Karpas-422 (cell line): ENCODE data around the gene ERN1. TPM values are rescaled to one million over a fixed set of nuclear protein-coding genes. Genes with fewer than 3 reads are reported as not detected.
A peak's percentile ranks its signal among the peaks of the same experiment; 100 is the strongest.

Source experiments
- DNase-seq: peaks from one replicate; pipeline ENCODE4 v3.0.0-alpha.2; 2015
- H2AFZ ChIP-seq: fragments of 200-600 bp; sonication (generic); 2 replicates; pipeline ENCODE4 v1.6.1; 2014; ENCODE audit warnings: antibody characterized with exemption, low read length, mixed read lengths
- H3K27ac ChIP-seq: fragments of 200-600 bp; sonication (generic); 2 replicates; pipeline ENCODE4 v1.5.1; 2014; ENCODE audit warnings: mild to moderate bottlenecking, low read length, moderate library complexity
- H3K27me3 ChIP-seq: fragments of 200-600 bp; sonication (generic); 2 replicates; pipeline ENCODE4 v1.6.1; 2014; ENCODE audit warnings: low read length, mixed read lengths
- H3K36me3 ChIP-seq: fragments of 200-600 bp; sonication (generic); 2 replicates; pipeline ENCODE4 v1.6.1; 2014; ENCODE audit warnings: low read length, mixed read lengths; ENCODE audit not compliant: insufficient read depth
- H3K4me1 ChIP-seq: fragments of 200-600 bp; sonication (generic); 2 replicates; pipeline ENCODE4 v1.6.1; 2014; ENCODE audit warnings: mild to moderate bottlenecking, low read length, mixed read lengths
- H3K4me2 ChIP-seq: fragments of 200-600 bp; sonication (generic); 2 replicates; pipeline ENCODE4 v1.6.1; 2014; ENCODE audit warnings: low read length, low read depth, mild to moderate bottlenecking; ENCODE audit not compliant: poor library complexity, severe bottlenecking
- H3K4me3 ChIP-seq: fragments of 200-600 bp; sonication (generic); 2 replicates; pipeline ENCODE4 v1.5.1; 2014; ENCODE audit warnings: mild to moderate bottlenecking, antibody characterized with exemption, low read length, mixed read lengths
- H3K79me2 ChIP-seq: fragments of 200-600 bp; sonication (generic); 2 replicates; pipeline ENCODE4 v1.6.1; 2014; ENCODE audit warnings: mild to moderate bottlenecking, low read length, mixed read lengths
- H3K9ac ChIP-seq: fragments of 200-600 bp; sonication (generic); 2 replicates; pipeline ENCODE4 v1.6.0; 2014; ENCODE audit warnings: low read length
- H3K9me2 ChIP-seq: fragments of 200-600 bp; sonication (generic), shearing (Covaris generic); replicated peaks from 2 replicates; pipeline ENCODE4 v1.6.0; 2014; ENCODE audit warnings: mild to moderate bottlenecking, low read length, moderate library complexity; ENCODE audit not compliant: insufficient read depth
- H3K9me3 ChIP-seq: fragments of 300-700, 200-600 bp; sonication (generic); 2 replicates; pipeline ENCODE4 v1.6.1; 2014; ENCODE audit warnings: low read length, mixed read lengths
- H4K20me1 ChIP-seq: fragments of 200-600 bp; sonication (generic); 2 replicates; pipeline ENCODE4 v1.6.1; 2014; ENCODE audit warnings: mild to moderate bottlenecking, antibody characterized with exemption, low read length, low read depth; ENCODE audit not compliant: insufficient read depth
- total RNA-seq: library from RNA; depleted of rRNA; stranded (reverse); fragments of >200 nt; shearing (Covaris generic); gene quantifications from 2 replicates; pipeline ENCODE4 v1.2.3, GENCODE V29; 2014; ENCODE audit warnings: low replicate concordance

Gene ERN1
- total RNA-seq, 1 experiment from 2014 or later: 1.9 TPM

- no peak overlapping the region for H3K9ac ChIP-seq
- no peaks in the 10 kb centered on the region for H3K27me3 ChIP-seq
- no peaks in the 10 kb centered on the region for H3K4me1 ChIP-seq
- H3K9me3 ChIP-seq: no peaks in the 10 kb centered on the region
- H3K79me2 ChIP-seq: no peaks in the 10 kb centered on the region
- H3K36me3 ChIP-seq: no peaks in the 10 kb centered on the region
- DNase-seq: no peak
- H4K20me1 ChIP-seq: no peaks in the 10 kb centered on the region
- H3K4me3 ChIP-seq: no peak overlapping the region
- H2AFZ ChIP-seq: no peak overlapping the region
- no peak overlapping the region for H3K4me2 ChIP-seq
- H3K27ac ChIP-seq: no peak overlapping the region
- H3K9me2 ChIP-seq: no peaks in the 10 kb centered on the region
These were observed 97.9 kb downstream of the ERN1 start for GRCh38 chr17:64032081-64032480.

- H2AFZ ChIP-seq: no peak overlapping the region
- peak; percentile 85 for DNase-seq
- H3K36me3 ChIP-seq: no peaks in the 10 kb centered on the region
These were observed 101.0 kb downstream of the ERN1 start for GRCh38 chr17:64028874-64029464.

DNA sequence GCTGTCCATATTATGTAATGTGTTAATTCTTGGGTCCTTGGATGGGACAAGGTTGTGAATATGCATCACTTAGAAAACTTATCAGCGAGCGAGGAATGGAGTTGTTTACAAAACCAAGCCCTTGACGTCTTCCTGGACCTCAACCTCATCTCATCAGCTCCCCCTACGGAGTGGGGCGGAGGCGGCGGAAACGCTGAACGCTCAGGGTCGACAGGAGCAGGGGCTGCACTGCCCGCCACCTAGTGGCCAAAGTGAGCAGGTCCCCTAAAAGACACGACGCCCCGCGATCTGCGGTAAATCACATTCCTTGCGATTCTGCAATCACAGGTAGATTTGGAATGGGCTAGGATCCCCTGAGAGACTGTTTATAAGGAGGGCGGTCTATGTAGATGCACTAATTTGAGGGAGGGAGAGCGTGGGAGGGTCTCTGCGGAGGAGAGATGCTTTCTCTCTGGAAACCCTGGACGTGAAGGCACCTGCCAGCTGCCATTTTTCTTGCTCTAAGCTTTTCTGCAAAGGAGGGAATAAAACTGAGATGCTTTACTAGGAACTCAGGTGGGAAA lies 104.1 kb downstream of the ERN1 start:
- peak; percentile 95 for DNase-seq
- H3K27ac ChIP-seq: no peak overlapping the region
- no peaks in the 10 kb centered on the region for H3K79me2 ChIP-seq
- H3K36me3 ChIP-seq: no peaks in the 10 kb centered on the region
- H3K27me3 ChIP-seq: no peaks in the 10 kb centered on the region
- H3K4me1 ChIP-seq: peaks cover 3% of the 10 kb centered on the region; the same call in 1 of the 2 replicates
- H3K9me2 ChIP-seq: no peaks in the 10 kb centered on the region
- H4K20me1 ChIP-seq: no peaks in the 10 kb centered on the region
- H3K4me3 ChIP-seq: no peak overlapping the region
- H3K4me2 ChIP-seq: no peak overlapping the region
- peak overlapping the region; percentile 17; the same call in 1 of the 2 replicates for H2AFZ ChIP-seq
- no peak overlapping the region for H3K9ac ChIP-seq
- no peaks in the 10 kb centered on the region for H3K9me3 ChIP-seq

More at GRCh38 chr17:64028874-64029464, 101.0 kb downstream of the ERN1 start:
- H3K27me3 ChIP-seq: no peaks in the 10 kb centered on the region
- no peaks in the 10 kb centered on the region for H3K79me2 ChIP-seq
- H3K27ac ChIP-seq: no peak overlapping the region
- H3K4me1 ChIP-seq: no peaks in the 10 kb centered on the region
- no peaks in the 10 kb centered on the region for H3K9me3 ChIP-seq
- no peaks in the 10 kb centered on the region for H4K20me1 ChIP-seq
- no peak overlapping the region for H3K4me2 ChIP-seq
- H3K9ac ChIP-seq: no peak overlapping the region
- H3K4me3 ChIP-seq: no peak overlapping the region
- no peaks in the 10 kb centered on the region for H3K9me2 ChIP-seq

DNA sequence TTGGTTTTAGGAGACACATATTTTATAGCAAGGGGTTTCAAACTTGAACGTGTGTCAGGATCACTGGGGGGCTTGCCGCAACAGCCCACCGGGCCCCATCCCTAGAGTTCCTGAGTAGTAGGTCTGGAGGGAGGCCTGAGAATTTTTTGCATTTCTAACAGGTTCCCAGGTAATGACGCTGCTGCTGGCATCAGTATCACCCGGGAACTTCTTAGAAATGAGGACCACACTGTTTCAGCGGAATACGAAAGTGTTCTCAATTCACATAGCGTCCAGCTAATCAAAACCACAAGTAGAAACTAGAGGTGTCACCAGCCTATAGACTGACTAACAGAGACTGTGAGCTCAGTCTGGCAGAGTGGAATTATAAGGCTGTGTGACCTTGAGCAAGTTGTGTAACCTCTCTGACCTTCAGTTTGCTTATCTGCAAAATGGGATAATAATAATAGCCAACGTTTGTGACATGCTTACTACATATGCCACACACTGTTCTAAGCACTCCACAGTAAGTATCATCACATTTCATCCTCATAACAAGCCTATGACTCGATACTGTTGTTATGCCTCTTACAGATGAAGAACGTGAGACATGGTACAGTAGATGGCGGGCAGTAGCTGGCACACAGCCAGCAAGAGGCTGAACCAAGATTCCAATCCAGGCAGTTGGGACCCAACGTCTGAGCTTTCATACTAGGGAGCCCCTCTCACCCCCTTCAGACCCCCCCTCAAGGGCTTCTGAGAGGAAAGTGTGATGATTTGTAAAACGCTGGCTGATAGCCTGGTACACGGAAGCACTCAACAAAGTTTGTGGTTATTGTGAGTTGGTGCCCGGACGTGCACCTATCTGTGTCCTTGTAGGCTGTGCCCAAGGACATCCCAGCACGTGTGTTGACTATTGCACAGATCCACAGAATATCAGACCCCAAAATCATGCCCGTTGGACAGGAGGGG lies 104.9 kb downstream of the ERN1 start:
- Histone ChIP-seq H3K79me2 (no peaks in the 10 kb centered on the region), H3K4me3 (no peak overlapping the region), H3K27me3 (no peaks in the 10 kb centered on the region), H4K20me1 (no peaks in the 10 kb centered on the region), H2AFZ (peak overlapping the region; percentile 17; the same call in 1 of the 2 replicates), H3K9ac (no peak overlapping the region), H3K4me2 (no peak overlapping the region), H3K27ac (no peak overlapping the region), H3K9me2 (no peaks in the 10 kb centered on the region), H3K36me3 (no peaks in the 10 kb centered on the region), H3K4me1 (peaks cover 10% of the 10 kb centered on the region), H3K9me3 (no peaks in the 10 kb centered on the region)
- DNase-seq: no peak

GRCh38 chr17:64024215-64024654 lies 105.7 kb downstream of the ERN1 start:
- Histone ChIP-seq H4K20me1 (no peaks in the 10 kb centered on the region), H2AFZ (no peak overlapping the region), H3K4me2 (no peak overlapping the region), H3K27ac (no peak overlapping the region), H3K4me1 (peaks cover 14% of the 10 kb centered on the region), H3K79me2 (no peaks in the 10 kb centered on the region), H3K4me3 (no peak overlapping the region), H3K9me2 (no peaks in the 10 kb centered on the region), H3K27me3 (no peaks in the 10 kb centered on the region), H3K9me3 (no peaks in the 10 kb centered on the region), H3K9ac (no peak overlapping the region), H3K36me3 (no peaks in the 10 kb centered on the region)
- DNase-seq: no peak

DNA sequence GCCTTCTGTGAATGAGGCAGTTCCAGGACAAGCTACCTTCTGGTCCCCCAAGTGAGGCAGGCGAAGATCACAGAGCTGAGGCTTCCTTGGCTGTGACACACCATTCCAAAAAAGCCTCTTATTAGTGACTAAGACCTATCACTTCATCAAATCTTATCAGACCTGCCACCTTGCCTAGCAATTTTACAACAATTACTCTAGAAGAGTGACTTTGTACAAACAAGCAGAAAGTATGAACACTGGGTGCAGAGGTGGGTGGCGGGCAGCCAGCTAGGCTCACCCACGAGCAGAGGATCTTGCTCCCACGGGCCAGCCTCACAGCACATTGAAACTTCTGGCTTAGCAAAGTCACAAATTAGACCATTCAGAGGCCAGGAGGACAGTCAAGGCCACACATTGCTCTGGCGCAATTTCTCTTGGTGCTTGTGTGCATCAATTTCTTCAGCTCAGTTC lies 107.3 kb downstream of the ERN1 start:
- no peak overlapping the region for H3K9ac ChIP-seq
- H3K4me3 ChIP-seq: no peak overlapping the region
- H3K9me2 ChIP-seq: no peaks in the 10 kb centered on the region
- no peaks in the 10 kb centered on the region for H3K36me3 ChIP-seq
- peaks cover 14% of the 10 kb centered on the region for H3K4me1 ChIP-seq
- H2AFZ ChIP-seq: no peak overlapping the region
- H4K20me1 ChIP-seq: no peaks in the 10 kb centered on the region
- no peak overlapping the region for H3K4me2 ChIP-seq
- no peaks in the 10 kb centered on the region for H3K27me3 ChIP-seq
- no peaks in the 10 kb centered on the region for H3K9me3 ChIP-seq
- no peak for DNase-seq
- no peak overlapping the region for H3K27ac ChIP-seq
- no peaks in the 10 kb centered on the region for H3K79me2 ChIP-seq

DNA sequence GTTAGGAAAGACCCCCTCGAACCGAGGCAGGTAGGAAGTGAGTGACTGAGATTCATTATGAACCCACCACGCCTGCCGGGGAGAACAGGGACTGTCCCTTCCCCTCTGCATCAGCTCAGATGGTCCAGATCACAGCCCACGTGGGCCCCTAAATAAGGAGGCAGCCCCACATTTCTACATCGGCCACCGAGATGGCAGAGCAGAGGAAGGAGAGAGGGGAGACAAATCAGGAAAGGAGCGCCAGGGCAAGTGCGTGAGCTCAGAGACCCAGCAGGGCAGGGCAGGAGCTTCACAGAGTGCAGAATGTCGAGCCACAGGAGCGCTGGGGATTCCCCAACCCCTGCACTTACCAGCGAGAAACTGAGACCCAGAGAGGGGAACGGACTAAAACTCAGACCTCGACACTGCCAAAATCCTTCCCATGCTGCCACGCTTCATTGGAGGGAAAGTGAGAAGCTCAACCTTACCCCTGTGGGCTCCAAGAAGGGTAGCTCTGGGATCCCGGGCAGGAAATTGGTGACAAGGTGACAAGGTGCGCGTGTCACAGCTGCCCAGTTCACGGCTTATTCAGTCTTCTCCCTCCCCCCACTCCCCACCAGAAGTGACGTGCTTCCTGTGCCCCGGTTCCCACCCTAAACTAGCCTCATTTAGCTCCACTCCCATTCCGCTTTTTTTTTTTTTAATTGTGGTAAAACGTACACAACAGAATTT lies 109.7 kb downstream of the ERN1 start, which contains the start of gene ICAM2:
ICAM2 (minus strand) TSS at position 578 of the 711 bp plus-strand sequence. CDS start 13,942 bp downstream, outside the sequence.
- Histone ChIP-seq H2AFZ (peak within 1 kb of the TSS; percentile 86), H3K36me3 (no peaks in the 10 kb centered on the region), H3K9ac (peak within 1 kb of the TSS; percentile 62)

More for the DNA sequence above, 109.7 kb downstream of the ERN1 start, which contains the start of gene ICAM2:
- peak; percentile 55 for DNase-seq
- peak within 1 kb of the TSS; percentile 70 for H3K4me2 ChIP-seq
- H3K27ac ChIP-seq: no peak within 1 kb of the TSS
- H3K9me3 ChIP-seq: no peaks in the 10 kb centered on the region
- H3K4me1 ChIP-seq: peaks cover 14% of the 10 kb centered on the region
- no peaks in the 10 kb centered on the region for H4K20me1 ChIP-seq
- no peaks in the 10 kb centered on the region for H3K9me2 ChIP-seq
- no peaks in the 10 kb centered on the region for H3K79me2 ChIP-seq
- H3K27me3 ChIP-seq: no peaks in the 10 kb centered on the region
- peak within 1 kb of the TSS; percentile 59; the same call in 1 of the 2 replicates for H3K4me3 ChIP-seq
